HG03045 (cell line): ENCODE data around the gene ITGA4.

Experiments
- ATAC-seq: cut with Tn5 transposase; IDR thresholded peaks from one replicate; pipeline ENCODE4 v1.9.1; 2021; ENCODE audit warnings: mild to moderate bottlenecking, moderate library complexity; ENCODE audit not compliant: unreplicated experiment

The ITGA4 gene

DNA sequence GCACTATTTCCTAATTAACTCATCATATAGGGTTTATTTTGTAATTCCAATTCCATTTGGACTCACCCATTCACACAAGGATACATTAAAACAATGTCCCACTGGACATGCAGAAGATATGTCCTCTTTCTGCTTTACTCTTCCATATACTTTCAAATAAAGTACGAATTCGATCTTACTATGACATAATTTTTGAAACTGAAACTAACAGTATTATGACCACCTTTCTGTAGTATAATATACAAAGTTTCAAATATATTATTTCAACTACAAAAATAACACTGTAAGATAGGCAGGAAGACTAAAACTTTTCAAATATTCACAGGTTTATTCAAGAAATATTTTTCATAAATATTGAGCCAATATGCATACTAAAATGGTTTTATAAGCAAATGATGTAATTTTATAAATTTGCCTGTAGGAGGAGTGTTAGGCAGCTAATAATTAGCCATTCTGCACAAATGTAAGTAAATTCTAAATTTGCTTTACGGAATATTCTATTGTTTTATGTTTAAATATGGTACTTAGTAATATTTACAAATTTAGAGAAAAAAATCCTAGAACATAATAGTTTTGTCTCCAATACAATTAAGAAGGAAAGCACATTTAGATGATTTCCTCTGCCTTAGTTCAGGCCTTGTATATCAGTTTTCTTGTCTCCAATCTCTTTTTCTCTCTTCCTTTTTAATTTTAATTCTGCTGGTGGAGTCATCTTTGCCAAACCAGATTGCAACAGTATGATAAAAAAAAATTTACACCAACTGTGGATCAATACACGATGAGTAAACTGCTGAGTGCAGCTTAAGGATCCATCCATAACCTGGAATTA, 113.9 kb downstream of the ITGA4 start:
- ATAC-seq, result no peak

GRCh38 chr2:181573140-181573736, 116.1 kb downstream of the ITGA4 start:
- no peak for ATAC-seq

GRCh38 chr2:181574321-181574720, 117.1 kb downstream of the ITGA4 start:
- ATAC-seq, result no peak

DNA sequence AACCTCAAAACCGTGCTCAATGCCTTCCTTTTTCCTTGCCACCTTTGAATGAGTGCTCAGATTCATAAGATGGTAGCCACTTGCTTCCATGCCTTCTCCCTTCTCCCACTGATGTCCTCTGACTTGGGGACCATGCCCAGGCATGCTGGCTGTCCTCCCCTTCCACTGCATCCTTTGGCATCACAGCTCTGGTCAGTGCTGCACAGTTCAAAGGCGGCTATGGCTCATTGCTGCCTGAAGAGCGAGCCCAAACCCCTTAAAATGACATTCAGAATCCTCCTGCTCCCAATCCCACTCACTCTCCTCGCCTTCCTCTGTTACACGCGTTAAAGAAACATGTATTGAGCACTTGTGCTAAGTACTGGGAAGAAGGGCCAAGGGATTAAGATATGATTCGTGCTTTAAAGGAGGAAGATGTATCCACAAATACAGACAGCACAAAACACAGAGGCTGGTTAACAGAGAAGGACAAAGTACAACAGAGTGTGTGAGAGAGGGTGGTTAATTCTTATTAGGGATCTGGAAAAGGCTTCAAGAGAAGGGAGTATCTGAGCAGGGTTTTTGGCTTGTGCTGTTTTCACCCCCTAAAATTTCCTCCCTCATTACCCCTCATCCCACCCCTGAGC, 118.0 kb downstream of the ITGA4 start:
- ATAC-seq, result no peak

- ATAC-seq, result no peak
Observed at GRCh38 chr2:181575650-181576025, 118.5 kb downstream of the ITGA4 start.

GRCh38 chr2:181576431-181576830, 119.2 kb downstream of the ITGA4 start:
- no peak for ATAC-seq

DNA sequence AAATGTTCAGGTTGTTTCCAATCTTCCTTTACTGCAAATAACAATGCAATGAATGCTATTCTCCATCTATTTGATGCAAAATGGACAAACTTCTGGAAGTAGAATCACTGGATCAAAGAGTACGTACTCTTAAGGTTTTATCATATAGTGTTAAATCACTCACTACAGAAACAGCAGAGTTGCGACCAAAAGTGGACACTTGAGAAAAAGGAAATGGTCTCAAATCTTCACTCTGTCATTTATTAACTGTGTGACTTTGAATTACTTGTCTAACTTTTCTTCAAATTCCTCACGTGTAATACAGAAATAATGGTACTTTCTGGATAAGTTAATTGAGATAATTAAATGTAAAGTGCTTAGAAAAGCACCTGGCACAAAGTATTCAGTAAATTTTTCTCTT, 121.6 kb downstream of the ITGA4 start:
- ATAC-seq, result no peak

GRCh38 chr2:181581534-181581933, 124.3 kb downstream of the ITGA4 start:
- no peak for ATAC-seq

DNA sequence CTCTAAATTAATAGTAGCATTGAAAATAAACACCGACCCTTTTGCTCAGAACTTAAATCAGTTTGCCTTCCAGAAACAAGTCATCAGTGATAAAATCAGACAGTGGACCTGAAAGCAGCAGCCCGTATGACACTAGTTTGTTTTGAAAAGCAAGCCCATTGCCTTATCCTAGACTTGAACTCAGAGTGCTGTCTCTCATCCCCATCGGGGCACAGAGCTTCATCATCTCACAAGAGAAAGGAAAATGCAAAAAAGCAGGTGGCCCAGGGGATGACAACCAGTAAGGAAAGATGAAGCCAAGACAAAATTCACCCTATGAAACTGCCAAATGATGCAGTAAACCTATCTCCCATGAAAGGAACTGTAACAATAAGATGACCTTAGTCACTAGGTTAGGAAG, 128.5 kb downstream of the ITGA4 start:
- no peak for ATAC-seq
